GM13977 (cell line): ENCODE results near the gene ADM5.

ENCODE experiments used
- DNase-seq: peaks from one replicate; pipeline ENCODE4 v3.0.0; 2012; ENCODE audit warnings: low spot score
- in situ Hi-C: fragments of 300-500 bp; cut with MboI; formaldehyde crosslinking; loops from one replicate; pipeline ENCODE4 v1.12.0; 2022; ENCODE audit warnings: low sequenced_read_pairs, low pct_unique_long_range_greater_than_20kb, mixed read lengths, inconsistent platforms; ENCODE audit not compliant: unreplicated experiment
- TF ChIP-seq, protein P1 (sequence below): IDR thresholded peaks from 2 replicates; pipeline ENCODE4 v1.5.1; 2012; ENCODE audit warnings: mild to moderate bottlenecking, control low read depth; ENCODE audit not compliant: insufficient read depth; ENCODE audit errors: extremely low read depth, missing control alignments

Gene ADM5

DNA sequence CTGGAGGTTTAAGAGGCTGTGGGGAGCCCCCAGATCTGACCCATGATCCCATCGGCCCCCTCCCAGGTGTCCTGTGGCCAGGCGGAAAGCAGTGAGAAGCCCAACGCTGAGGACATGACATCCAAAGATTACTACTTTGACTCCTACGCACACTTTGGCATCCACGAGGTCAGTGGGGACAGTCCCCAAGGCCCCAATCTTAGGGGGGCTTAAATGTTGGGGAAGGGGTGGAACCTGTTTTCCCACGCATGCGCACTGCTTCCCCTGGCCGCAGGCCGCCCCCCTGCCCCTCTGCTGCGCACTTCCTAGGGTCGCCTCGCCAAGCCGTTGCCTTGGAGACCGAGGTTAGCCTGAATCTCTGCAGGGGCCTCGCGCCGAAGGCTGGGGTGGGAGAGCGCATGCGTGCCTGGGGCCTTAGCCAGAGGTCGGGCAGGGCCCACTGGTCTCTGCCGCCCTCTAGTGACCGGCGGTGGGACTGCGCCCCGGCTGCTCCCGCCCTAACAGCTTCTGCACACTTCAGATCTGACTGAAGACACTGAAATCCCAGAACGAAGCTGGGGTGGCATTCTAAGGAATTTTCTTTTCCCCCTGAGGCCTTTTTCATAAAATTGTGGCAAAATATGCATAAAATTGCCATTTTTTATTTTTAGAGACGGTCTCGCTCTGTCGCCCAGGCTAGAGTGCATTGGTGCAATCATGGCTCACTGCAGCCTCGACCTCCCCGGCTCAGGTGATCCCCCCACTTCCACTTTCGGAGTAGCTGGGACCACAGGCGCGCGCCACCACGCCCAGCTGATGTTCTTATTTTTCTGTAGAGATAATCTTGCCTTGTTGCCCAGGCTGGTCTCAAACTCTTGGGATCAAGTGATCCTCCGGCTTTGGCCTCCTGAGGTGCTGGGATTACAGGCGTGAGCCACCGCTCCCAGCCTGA lies 8.7 kb upstream of the ADM5 start:
- TF ChIP-seq, protein P1, sequence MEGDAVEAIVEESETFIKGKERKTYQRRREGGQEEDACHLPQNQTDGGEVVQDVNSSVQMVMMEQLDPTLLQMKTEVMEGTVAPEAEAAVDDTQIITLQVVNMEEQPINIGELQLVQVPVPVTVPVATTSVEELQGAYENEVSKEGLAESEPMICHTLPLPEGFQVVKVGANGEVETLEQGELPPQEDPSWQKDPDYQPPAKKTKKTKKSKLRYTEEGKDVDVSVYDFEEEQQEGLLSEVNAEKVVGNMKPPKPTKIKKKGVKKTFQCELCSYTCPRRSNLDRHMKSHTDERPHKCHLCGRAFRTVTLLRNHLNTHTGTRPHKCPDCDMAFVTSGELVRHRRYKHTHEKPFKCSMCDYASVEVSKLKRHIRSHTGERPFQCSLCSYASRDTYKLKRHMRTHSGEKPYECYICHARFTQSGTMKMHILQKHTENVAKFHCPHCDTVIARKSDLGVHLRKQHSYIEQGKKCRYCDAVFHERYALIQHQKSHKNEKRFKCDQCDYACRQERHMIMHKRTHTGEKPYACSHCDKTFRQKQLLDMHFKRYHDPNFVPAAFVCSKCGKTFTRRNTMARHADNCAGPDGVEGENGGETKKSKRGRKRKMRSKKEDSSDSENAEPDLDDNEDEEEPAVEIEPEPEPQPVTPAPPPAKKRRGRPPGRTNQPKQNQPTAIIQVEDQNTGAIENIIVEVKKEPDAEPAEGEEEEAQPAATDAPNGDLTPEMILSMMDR = peak; percentile 99
- in situ Hi-C loops = no loop called here
- peak; percentile 95 for DNase-seq

- DNase-seq = no peak
- TF ChIP-seq, protein P1 = no peak
- in situ Hi-C loops = no loop called here
Measured at GRCh38 chr19:49681830-49682229, 7.6 kb upstream of the ADM5 start.

GRCh38 chr19:49682274-49682673 lies 7.1 kb upstream of the ADM5 start:
- in situ Hi-C loops = no loop called here
- TF ChIP-seq, protein P1 = no peak
- no peak for DNase-seq

DNA sequence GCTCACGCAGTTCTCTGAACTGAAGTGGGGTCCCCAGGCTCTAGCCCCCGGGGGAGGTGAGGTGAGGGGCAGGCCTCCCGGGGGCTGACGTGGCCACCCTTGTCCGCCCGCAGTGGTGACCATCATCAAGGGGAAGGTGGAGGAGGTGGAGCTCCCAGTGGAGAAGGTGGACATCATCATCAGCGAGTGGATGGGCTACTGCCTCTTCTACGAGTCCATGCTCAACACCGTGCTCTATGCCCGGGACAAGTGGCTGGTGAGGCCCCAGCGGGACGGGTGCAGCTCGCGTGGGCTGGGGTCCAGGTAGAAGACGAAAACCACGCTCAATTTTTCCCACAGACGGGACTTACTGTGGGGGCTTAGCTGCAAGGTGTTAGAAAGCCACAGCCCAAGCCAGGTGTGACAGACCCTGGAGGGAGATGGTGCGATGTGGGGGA lies 5.6 kb upstream of the ADM5 start:
- in situ Hi-C loops = no loop called here
- DNase-seq = no peak
- TF ChIP-seq, protein P1 = no peak

DNA sequence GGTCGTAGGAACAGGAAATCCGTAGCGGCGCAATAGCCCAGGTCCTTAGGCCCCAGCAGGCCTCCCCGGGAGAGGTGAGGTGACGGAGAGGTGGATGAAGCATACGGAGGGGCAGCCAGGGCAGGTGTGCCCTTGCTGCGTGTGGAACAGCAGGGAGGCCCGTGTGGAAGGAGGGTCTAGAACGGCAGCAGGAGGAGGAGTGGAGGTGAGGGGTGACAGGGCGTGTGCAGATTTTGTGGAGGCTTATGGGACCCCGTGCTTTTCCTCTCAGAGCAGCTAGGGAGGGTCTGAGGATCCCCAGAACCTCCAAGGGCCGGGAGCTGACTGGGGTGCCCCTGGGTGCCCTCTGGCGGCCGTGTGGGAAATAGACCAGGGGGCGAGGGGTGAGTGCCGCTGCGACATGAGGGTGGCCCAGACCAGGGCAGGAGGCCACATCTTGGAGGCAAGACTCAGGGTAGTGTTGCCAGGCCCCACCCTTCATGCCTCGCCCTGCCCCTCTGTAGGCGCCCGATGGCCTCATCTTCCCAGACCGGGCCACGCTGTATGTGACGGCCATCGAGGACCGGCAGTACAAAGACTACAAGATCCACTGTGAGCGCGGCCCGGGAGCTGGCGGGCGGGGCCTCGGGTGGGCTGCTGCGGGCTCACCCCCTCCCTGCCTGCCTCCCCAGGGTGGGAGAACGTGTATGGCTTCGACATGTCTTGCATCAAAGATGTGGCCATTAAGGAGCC lies 5.0 kb upstream of the ADM5 start:
- TF ChIP-seq, protein P1 = peak; percentile 76
- in situ Hi-C loops = no loop called here
- DNase-seq = peak; percentile 68

DNA sequence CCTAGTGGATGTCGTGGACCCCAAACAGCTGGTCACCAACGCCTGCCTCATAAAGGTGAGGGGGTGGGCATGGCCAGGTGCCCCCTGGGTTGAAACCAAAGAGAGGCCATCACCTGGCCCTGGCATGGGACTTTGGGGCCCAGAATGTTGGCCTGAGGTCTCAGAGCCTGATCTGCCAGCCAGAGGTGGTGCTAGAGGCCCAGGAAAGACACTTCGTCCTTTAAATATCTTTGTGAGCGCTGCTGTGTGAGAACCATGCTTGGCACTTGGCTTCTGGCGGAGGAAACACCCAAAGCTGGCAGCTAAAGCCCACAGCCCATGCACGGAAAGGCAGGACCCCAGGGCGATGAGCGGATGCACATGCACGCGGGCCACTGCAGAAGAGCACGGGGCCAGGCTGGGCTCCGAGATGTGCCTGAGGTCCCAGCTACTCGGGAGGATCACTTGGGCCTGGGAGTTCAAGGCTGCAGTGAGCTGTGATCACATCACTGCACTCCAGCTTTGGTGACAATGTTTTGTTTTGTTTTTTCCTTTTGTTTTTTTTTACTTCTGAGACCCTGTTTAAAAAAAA lies 4.3 kb upstream of the ADM5 start:
- in situ Hi-C loops = no loop called here
- TF ChIP-seq, protein P1 = no peak
- no peak for DNase-seq
